ENCODE results near the gene POFUT2.

Gene POFUT2

GRCh38 chr21:45299864-45300785 is 12.4 kb upstream of the POFUT2 start:
- Mint-ChIP-seq H3K9me3 (no peaks in the 10 kb centered on the region), H3K4me1 (peaks cover 17% of the 10 kb centered on the region), H3K27ac (no peak overlapping the region), H3K36me3 (ENCODE audit: low read depth) (no peaks in the 10 kb centered on the region), H3K4me3 (no peak overlapping the region), H3K27me3 (peaks cover 2% of the 10 kb centered on the region)
- DNase-seq (no peak), ATAC-seq (no peak)

GRCh38 chr21:45299026-45299863 is 11.6 kb upstream of the POFUT2 start:
- peaks cover 15% of the 10 kb centered on the region for H3K4me1 Mint-ChIP-seq
- H3K27me3 Mint-ChIP-seq, result peaks cover 2% of the 10 kb centered on the region
- no peak overlapping the region for H3K4me3 Mint-ChIP-seq
- H3K9me3 Mint-ChIP-seq, result no peaks in the 10 kb centered on the region
- no peaks in the 10 kb centered on the region for H3K36me3 Mint-ChIP-seq (ENCODE audit: low read depth)
- ATAC-seq (no peak), DNase-seq (no peak)
- no peak overlapping the region for H3K27ac Mint-ChIP-seq

GRCh38 chr21:45297869-45298268 is 10.2 kb upstream of the POFUT2 start:
- DNase-seq (no peak), ATAC-seq (no peak)
- Mint-ChIP-seq H3K9me3 (no peaks in the 10 kb centered on the region), H3K27me3 (peaks cover 2% of the 10 kb centered on the region), H3K4me1 (peaks cover 10% of the 10 kb centered on the region), H3K27ac (no peak overlapping the region), H3K36me3 (ENCODE audit: low read depth) (no peaks in the 10 kb centered on the region), H3K4me3 (no peak overlapping the region)

GRCh38 chr21:45297329-45297728 is 9.6 kb upstream of the POFUT2 start:
- no peak for ATAC-seq
- Mint-ChIP-seq H3K9me3 (no peaks in the 10 kb centered on the region), H3K27me3 (peaks cover 2% of the 10 kb centered on the region), H3K27ac (no peak overlapping the region), H3K4me3 (no peak overlapping the region), H3K36me3 (ENCODE audit: low read depth) (no peaks in the 10 kb centered on the region), H3K4me1 (peaks cover 14% of the 10 kb centered on the region)
- no peak for DNase-seq

- Mint-ChIP-seq H3K4me3 (no peak overlapping the region), H3K4me1 (peaks cover 13% of the 10 kb centered on the region), H3K36me3 (ENCODE audit: low read depth) (no peaks in the 10 kb centered on the region), H3K9me3 (no peaks in the 10 kb centered on the region), H3K27me3 (peaks cover 2% of the 10 kb centered on the region), H3K27ac (no peak overlapping the region)
- DNase-seq (no peak), ATAC-seq (no peak)
Measured at GRCh38 chr21:45296638-45297037, 8.9 kb upstream of the POFUT2 start.

- Mint-ChIP-seq H3K4me3 (no peak overlapping the region), H3K9me3 (no peaks in the 10 kb centered on the region), H3K4me1 (peaks cover 12% of the 10 kb centered on the region), H3K36me3 (ENCODE audit: low read depth) (no peaks in the 10 kb centered on the region), H3K27me3 (peaks cover 2% of the 10 kb centered on the region), H3K27ac (no peak overlapping the region)
- DNase-seq (no peak), ATAC-seq (no peak)
Measured at GRCh38 chr21:45295576-45296365, 8.1 kb upstream of the POFUT2 start.

- Mint-ChIP-seq H3K27me3 (peaks cover 2% of the 10 kb centered on the region), H3K27ac (no peak overlapping the region), H3K36me3 (ENCODE audit: low read depth) (no peaks in the 10 kb centered on the region), H3K4me1 (peaks cover 12% of the 10 kb centered on the region), H3K4me3 (no peak overlapping the region), H3K9me3 (no peaks in the 10 kb centered on the region)
- ATAC-seq, result no peak
- no peak for DNase-seq
Measured at GRCh38 chr21:45294509-45295291, 7.0 kb upstream of the POFUT2 start.

- H3K4me1 Mint-ChIP-seq, result peaks cover 14% of the 10 kb centered on the region
- no peak overlapping the region for H3K27ac Mint-ChIP-seq
- no peak overlapping the region for H3K4me3 Mint-ChIP-seq
- ATAC-seq, result no peak
- DNase-seq, result no peak
- no peaks in the 10 kb centered on the region for H3K9me3 Mint-ChIP-seq
- H3K36me3 Mint-ChIP-seq (ENCODE audit: low read depth), result no peaks in the 10 kb centered on the region
- H3K27me3 Mint-ChIP-seq, result peaks cover 2% of the 10 kb centered on the region
Measured at GRCh38 chr21:45293726-45294401, 6.2 kb upstream of the POFUT2 start.

GRCh38 chr21:45293220-45293725 is 5.6 kb upstream of the POFUT2 start:
- DNase-seq (no peak), ATAC-seq (no peak)
- Mint-ChIP-seq H3K4me1 (peaks cover 17% of the 10 kb centered on the region), H3K9me3 (no peaks in the 10 kb centered on the region), H3K4me3 (no peak overlapping the region), H3K36me3 (ENCODE audit: low read depth) (no peaks in the 10 kb centered on the region), H3K27ac (no peak overlapping the region), H3K27me3 (peaks cover 2% of the 10 kb centered on the region)

GRCh38 chr21:45292399-45293219 is 4.9 kb upstream of the POFUT2 start:
- DNase-seq (peak; percentile 81), ATAC-seq (peak; percentile 76)
- H3K27me3 Mint-ChIP-seq, result peaks cover 4% of the 10 kb centered on the region
- no peak overlapping the region for H3K4me3 Mint-ChIP-seq
- no peak overlapping the region for H3K27ac Mint-ChIP-seq
- H3K9me3 Mint-ChIP-seq, result no peaks in the 10 kb centered on the region
- H3K4me1 Mint-ChIP-seq, result peaks cover 19% of the 10 kb centered on the region
- H3K36me3 Mint-ChIP-seq (ENCODE audit: low read depth), result peaks cover 1% of the 10 kb centered on the region

- no peak overlapping the region for H3K4me3 Mint-ChIP-seq
- H3K27me3 Mint-ChIP-seq, result peaks cover 4% of the 10 kb centered on the region
- DNase-seq (no peak), ATAC-seq (no peak)
- H3K4me1 Mint-ChIP-seq, result peaks cover 19% of the 10 kb centered on the region
- no peaks in the 10 kb centered on the region for H3K9me3 Mint-ChIP-seq
- peaks cover 1% of the 10 kb centered on the region for H3K36me3 Mint-ChIP-seq (ENCODE audit: low read depth)
- H3K27ac Mint-ChIP-seq, result no peak overlapping the region
Measured at GRCh38 chr21:45291613-45292398, 4.1 kb upstream of the POFUT2 start.
